ENCODE results near the gene NTF3.

Gene NTF3

GRCh38 chr12:5430641-5431603 lies 986 bp upstream of the NTF3 start:
- no peak for DNase-seq (ENCODE audit: low read depth in 2 of 2)

DNA sequence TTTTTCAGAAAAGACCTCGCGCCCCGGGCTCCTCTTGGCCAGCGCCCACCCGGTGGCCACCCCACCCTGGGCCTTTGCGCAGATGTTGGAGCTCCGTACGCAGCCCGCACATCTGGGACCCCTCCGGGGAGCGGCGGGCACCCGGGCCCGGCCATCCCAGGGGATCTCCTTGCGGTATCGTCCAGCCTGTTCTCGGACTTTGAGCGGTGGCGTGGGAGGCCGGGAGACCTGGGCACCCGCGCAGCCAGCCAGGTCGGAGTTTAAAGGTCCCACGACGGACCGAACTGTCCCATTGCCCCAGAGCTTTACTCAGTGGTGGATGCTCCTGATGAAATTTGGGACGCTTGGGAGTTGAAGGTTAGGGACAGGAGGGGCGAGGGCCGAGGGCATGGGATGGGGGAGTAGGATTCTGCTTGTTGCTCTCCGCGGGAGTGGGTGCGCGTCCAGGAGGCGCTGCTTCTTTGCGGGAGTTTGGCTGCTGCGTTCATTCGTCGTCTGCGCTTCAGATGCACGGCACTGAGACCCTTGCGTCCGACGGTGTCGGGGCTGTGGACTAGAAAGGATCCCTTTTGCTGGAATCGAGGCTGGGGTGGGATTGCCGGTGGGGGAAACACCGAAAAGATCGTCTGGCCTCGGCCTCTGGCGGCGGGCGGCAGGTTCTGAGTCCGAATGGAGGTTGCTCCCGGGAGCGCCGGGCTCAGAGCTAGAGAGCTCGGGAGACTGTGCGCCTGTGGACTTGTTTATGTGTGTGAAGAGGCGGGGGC lies 1.4 kb downstream of the NTF3 start:
- DNase-seq (ENCODE audit: low read depth in 2 of 2): no peak

- no peak for DNase-seq (ENCODE audit: low read depth in 2 of 2)
These were observed 2.1 kb downstream of the NTF3 start for GRCh38 chr12:5433845-5434646.

- no peak for DNase-seq (ENCODE audit: low read depth in 2 of 2)
These were observed 3.0 kb downstream of the NTF3 start for GRCh38 chr12:5434647-5435560.

- no peak for DNase-seq (ENCODE audit: low read depth in 2 of 2)
These were observed 5.3 kb downstream of the NTF3 start for GRCh38 chr12:5437182-5437583.

DNA sequence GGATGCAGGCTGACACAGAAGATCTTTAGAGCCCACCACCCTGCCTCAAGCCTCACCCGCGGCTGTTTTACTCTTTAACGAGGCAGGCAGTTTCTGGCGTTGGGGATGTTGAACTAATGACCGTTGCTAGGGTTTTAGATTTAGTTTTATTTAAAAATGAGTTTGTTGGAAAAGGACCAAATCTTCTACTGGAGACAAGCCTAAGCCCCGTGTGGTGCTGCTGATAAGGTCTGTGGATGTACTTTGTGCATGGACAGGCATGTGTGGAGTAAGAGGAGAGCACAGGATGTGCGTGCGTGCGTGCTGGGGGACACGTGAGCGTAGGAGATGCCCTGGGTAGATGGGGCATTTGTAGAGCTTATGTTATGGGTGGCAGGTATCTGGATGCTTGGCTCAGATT lies 5.7 kb downstream of the NTF3 start:
- no peak for DNase-seq (ENCODE audit: low read depth in 2 of 2)

GRCh38 chr12:5438671-5439200 lies 6.8 kb downstream of the NTF3 start:
- no peak for DNase-seq (ENCODE audit: low read depth in 2 of 2)

DNA sequence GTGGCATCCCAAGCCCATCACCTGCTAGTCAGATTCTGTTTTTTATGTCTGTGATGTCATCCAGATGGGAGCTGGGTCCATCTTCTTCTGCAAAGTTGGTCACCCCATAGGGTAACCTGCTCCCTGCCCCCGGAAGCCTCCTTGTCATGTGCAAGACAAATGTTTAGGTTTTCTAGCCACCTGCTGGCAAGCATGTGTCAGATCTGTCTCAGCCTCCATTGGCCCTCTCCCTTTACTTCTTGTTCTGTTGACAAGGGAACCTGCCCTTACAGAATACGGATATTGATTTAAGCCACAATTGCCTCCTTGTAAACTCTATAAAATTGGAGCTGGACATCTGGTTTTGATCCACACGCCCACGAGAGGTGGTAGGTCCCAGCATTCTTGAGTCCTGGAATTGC lies 7.5 kb downstream of the NTF3 start:
- DNase-seq (ENCODE audit: low read depth in 2 of 2): no peak

DNA sequence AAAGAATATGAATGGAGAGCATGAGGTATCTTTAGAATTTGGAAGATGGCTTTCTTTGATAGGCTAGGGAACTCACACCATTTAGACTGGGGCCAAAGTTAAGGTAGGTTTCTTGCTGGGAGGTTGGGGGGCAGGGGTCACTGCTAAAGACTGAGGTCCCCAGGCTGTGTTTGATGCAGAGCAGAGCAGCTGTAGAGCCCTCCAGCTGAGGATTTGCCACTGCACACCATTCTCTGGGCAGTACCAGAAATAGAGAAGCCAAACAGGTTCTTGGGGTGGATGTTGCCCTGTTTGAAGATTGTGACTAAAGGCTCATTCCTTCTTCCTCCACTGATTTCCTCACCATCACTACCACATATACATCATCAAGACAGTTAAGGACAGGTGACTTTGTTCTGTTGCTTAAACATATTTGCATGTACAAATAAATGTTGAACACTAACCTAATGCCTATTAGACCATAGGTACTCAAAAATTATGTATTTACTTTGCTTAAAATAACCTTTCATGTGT lies 7.9 kb downstream of the NTF3 start:
- no peak for DNase-seq (ENCODE audit: low read depth in 2 of 2)

DNA sequence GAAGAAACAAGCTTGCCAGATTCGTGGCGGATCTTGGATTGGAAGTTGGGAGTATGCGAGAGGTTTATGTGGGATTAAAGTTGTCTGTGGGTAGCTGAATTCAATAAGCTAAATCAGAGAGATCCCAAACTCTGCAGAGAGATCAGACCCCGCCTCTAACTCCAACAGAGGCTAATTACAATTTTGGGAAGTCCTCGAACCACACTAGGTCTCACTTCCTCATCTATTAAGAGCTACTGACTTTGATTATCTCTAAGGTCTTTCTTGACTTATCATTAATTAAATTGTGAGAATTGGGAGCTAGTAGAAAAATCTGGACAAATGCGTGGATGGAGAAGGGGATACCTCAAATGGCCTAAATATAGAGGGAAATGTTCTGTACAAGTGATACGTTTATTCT lies 9.1 kb downstream of the NTF3 start:
- DNase-seq (ENCODE audit: low read depth in 2 of 2): no peak

DNA sequence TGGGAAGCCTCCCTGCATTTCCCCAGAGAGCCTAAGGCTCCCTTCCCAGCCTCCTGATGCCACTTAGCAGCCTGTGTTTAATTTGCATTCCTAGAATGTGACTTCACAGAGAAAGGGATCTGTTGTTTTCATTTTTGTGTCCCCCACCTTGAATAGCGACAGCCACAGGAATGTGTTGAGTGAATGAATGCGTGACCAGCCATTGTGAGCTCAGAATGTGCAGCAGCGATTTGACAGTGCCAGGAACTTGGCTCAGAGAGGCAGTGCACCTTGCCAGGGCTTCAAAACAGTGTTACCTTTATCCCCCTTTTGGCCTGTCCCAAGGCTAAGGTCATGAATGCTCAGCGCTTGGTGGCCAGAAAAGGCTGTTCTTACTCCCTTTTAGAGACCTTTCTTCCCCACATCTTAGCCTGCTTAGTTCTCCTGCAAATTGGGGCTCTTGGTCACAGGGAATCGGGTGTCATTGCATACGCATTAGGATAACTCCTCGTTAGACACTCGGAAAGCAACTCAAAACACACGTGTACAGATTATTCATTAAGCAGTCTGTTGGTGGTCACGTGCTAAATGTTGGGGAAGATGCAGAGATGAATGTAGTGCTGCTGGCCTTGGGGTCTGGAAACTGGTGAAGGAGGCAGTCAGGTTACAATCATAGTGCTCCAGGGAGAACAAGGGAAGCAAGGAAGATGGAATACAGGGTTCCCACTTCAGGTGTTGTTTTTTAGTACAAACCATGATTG lies 9.8 kb downstream of the NTF3 start:
- no peak for DNase-seq (ENCODE audit: low read depth in 2 of 2)

GRCh38 chr12:5442251-5443006 lies 10.5 kb downstream of the NTF3 start:
- DNase-seq (ENCODE audit: low read depth in 2 of 2): no peak

GRCh38 chr12:5444520-5444919 lies 12.6 kb downstream of the NTF3 start:
- no peak for DNase-seq (ENCODE audit: low read depth in 2 of 2)

DNA sequence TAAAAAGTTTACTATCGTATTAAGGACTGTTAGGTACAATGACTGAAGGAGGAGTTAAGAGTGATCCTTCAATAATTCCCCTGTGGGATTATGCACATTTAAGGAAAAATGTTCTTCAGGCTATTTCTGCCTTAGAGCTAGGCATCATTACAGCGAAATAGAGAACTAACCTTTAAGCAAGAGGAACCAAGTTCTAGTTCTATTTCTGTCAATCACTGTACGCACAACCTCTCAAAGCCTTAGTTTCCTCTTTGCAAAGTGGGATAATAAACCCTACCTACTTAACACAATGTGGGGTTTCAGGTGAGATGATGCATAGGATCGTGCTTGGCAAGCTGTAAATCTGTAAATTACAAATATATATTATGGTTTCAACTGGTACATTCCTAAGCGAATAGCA lies 15.4 kb downstream of the NTF3 start:
- no peak for DNase-seq (ENCODE audit: low read depth in 2 of 2)

DNA sequence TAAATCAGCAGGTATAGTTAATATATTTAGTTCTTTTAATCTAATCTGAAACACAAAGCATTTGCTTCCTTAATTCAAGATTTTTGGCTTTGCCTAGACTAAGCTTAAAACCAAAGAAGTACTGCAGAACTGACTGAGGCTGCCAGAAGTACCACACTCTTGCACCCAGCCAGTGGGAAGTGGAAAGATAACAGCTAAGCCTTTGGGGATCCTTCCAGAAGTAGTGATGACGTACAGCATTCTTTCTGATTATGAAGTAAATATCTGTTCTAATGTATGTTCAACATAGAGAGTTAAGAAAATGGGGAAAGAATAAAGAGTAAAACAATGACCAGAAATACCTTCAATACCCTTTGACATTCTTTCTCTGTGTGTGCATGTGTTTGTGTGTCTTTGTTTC lies 19.3 kb downstream of the NTF3 start:
- DNase-seq (ENCODE audit: low read depth in 2 of 2): no peak

- DNase-seq (ENCODE audit: low read depth in 2 of 2): no peak
These were observed 20.7 kb downstream of the NTF3 start for GRCh38 chr12:5452569-5452968.

- DNase-seq (ENCODE audit: low read depth in 2 of 2): no peak
These were observed 21.6 kb downstream of the NTF3 start for GRCh38 chr12:5453466-5453865.

DNA sequence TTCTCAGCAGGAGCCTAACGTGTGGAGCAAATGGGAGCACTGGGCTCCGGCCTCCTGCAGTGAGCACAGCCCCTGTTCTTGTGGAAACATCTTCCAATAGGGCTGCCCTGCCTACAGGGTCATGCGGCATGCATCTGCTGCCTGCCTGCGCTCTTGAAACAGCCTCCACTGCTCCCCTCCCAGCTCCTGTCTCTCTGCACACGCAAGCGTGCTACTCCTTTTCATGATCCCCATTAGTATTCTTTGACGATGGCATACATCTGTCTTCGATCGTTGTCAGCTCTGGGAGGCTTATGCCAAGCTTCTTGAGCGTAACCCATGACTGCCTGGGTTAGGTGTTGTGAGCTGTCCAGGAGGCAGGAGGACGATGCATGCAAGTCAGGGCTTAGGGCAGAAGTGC lies 23.1 kb downstream of the NTF3 start:
- DNase-seq (ENCODE audit: low read depth in 2 of 2): no peak

- DNase-seq (ENCODE audit: low read depth in 2 of 2): no peak
These were observed 24.1 kb downstream of the NTF3 start for GRCh38 chr12:5456030-5456429.
